Activated T-cell treated with anti-CD3 and anti-CD28 coated beads for 4 hours (primary cell): Measurements from ENCODE around the gene MYBPC2.
"Not testable (repeated sequence)": the region's sequence is repeated elsewhere in the genome, so short reads cannot be mapped to it uniquely, and the experiment has no call there.

Source experiments
- DNase-seq: peaks from one replicate; pipeline ENCODE4 v3.0.0-alpha.2; 2020

Gene MYBPC2

DNA sequence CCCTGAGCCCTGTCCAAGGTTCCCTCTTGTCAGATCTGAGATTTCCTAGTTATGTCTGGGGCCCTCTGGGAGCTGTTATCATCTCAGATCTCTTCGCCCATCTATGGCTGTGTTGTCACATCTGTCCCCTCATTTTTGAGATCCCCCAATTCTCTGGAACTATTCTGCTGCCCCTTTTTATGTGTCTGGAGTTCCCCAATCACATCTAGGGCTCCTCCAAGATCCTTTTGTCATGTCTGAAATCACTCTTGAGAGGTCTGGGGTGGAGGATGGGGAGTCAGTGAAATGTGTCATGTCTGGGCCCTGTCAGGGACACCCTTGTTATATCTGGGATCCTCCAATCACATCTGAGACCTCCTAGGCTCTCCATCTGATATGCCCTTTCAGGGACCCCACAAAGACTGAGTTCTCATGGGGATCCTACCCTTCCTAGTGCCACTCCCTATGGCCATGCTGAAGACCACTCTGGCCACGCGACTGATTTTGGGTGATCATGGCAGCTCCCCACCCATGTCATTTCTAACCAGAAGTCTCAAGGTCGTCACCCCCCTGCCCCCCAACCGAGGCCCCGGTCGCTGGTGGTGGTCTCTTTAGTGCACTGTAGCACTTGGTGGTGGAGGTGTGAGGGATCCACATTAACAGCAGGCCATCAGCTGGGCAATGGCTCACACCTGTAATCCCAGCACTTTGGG lies 3.8 kb upstream of the MYBPC2 start:
- no peak for DNase-seq

DNA sequence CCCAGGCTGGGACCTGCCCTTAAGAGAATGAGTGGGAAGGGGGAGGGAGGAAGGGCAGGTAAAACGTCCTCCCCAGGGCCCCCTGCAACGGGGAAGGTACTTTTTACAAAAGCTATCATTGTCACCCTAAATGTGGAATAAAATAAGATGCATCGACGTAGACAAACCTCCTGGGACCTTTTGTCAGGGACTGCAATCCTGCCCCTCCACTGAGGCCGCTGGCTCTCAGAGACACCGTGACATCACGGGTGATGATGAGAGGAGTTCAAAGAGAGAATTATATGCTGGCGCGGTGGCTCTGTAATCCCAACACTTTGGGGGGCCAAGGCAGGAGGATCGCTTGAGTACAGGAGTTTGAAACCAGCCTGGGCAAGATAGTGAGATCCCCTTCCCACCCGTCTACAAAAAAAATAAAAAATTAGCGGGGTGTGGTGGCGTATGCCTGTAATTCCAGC lies 1.8 kb upstream of the MYBPC2 start:
- no peak for DNase-seq

DNA sequence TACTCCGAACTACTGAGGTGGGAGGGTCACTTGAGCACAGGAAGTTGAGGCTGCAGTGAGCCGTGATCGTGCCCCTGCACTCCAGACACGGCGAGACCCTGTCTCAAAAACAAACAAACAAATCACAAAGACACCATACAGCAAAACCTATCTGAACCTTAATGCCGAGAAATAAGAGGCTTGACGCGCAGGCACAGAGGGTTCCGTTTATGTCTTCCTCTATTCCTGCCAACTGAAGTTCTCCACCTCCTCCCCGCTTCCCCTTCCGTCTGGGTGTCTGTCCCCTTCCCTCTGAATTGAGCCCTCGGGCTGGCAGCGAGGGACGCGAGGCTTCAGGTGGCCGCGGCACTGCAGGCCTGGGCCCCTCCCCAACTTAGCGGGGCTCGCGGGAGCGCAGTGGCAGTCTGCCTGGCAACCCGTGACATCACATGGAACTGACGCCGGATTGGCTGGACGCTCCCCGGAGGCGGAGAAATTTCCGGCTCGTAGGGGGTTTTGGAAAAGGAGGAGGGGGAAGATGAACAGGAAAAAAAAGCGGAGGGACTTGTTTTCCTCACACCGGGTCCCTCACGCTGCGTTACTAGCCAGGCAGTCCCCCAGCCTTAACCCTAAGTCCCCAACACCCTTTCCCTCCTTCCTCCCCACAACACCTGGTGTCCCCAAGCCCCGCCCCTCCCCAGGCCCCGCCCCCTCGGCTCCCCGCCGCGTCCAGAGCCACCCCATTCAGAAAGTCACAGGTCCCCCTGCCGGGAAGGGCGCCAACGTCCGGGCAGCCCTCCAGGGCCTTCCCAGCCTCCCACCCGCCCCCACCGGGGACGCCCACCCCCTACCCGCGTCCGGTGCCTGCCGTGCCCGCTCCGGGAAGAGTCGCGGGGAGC lies 1.1 kb upstream of the MYBPC2 start:
- peak; percentile 87 for DNase-seq

DNA sequence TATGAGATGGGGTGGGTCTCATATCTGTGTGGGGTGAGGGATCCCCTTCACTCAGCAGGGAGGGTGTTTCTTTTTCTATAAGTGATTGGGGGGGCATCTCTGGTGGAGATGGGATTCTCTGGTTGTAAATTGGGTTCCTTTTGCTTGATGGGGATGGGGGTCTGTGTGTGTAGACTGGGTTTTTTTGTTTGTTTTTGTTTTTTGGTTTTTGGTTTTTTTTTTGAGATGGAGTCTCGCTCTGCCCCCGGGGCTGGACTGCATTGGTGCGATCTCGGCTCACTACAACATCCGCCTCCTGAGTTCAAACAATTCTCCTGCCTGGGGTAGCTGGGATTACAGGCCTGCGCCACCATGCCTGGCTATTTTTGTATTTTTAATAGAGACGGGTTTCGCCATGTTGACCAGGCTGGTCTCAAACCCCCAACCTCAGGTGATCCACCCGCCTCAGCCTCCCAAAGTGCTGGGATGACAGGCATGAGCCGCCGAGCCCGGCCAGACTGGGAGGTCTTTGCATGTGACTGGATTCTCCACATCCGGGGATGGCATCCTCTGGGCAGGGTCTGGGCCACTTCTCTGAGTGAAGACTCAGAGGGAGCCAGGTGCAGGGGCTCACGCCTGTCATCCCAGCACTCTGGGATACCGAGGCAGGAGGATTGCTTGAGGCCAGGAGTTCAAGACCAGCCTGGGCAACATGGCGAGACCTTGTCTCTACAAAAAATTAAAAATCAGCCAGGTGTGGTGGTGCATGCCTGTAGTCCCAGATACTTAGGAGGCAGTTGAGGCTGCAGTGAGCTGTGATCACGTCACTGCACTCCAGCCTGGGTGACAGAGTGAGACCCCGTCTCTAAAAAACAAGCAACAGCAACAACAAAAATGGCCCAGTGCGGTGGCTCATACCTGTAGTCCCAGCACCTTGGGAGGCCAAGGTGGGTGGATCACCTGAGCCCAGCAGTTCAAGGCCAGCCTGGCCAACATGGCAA lies 799 bp downstream of the MYBPC2 start:
- DNase-seq: no peak

DNA sequence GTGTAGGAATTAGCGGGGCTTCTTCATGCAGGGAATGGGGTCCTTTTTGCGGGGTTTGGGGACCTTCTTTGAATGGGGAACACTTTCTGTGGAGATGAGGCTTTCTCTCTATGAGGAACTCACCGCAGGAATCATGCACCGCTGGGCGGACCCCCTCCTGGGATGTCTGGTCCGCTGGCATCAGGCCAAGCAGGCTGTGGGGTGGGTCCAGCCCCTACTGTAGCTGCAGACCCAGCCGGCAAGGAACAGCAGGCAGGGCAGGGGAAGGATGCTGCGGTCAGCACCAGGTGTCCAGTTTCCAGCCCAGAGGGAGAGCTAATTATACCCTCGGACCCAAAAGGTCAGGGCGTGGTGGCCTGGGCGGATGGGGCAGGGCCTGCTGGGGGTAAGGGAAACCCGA lies 1.8 kb downstream of the MYBPC2 start:
- no peak for DNase-seq

DNA sequence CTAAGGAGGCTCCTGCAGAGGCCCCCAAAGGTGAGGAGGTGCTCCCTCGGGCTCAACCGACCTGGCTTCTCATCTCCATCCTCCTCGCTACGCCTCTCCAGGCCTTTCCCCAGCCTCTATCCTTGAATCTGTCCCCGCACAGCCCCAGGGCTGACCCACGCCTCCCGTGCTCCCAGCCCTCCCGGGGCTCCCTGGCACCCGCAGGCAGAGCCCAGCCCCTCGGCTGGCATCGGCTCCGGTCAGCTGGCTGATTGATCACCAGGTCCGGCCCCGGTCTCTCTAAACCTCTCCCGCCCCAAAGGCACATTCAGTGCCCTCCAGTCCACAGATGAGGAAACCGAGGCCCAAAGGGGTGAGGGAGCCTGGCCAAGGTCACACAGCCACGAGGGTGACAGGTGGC lies 2.5 kb downstream of the MYBPC2 start:
- no peak for DNase-seq

DNA sequence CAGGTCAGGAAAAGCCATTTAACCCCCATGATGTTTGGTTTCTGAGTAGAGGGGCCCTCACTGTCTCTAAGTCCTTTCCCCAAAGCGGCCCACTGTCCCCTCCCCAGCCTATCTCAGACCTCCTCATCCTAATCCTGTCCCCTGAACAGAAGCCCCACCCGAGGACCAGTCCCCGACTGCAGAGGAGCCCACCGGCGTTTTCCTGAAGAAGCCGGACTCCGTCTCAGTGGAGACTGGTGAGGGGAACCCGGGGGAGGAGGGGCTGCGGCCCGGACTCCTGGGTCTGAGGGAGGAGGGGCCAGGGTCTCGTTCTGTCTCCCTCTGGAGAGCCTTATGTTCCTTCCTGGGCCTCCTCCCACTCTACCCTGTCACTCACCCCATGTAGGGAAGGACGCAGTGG lies 2.9 kb downstream of the MYBPC2 start:
- DNase-seq: no peak

DNA sequence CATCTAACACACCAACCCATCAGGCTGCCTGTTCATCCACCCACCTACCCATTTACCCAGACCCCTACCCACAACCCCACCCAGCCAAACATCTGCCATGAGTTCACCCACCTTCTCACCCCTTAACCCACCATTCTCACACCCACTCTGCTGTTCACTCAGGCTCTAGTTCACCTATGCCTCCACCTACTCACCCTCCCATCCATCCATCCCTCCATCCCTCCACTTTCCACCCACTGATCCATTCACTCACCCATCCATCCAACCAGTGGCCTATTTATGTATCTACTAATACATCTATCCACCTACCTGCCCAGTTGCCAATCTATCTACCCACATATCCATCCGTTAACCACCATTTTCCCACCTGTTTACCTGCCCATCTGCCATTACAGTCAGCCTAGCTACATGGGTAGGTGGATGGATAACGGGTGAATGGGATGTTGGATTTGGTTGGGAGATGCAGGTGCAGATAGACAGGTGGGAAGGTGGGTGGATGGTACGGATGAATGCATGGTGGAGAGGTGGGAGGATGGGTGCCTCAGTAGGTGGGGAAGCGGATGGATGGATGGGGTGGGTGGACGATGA lies 5.3 kb downstream of the MYBPC2 start:
- no peak for DNase-seq

DNA sequence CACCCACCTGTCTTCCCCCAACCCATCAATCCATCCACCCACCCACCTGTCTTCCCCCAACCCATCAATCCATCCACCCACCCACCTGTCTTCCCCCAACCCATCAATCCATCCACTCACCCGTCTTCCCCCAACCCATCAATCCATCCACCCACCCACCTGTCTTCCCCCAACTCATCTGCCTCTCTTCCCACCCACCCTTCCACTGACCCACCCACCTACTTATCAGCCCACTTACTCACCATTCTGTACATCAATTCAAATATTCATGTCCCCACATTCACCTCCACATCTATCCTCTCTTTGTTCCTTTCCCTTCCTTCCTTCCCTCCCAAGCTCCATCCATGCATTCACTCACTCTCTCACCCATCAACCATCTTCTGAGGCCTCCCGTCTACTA lies 6.4 kb downstream of the MYBPC2 start:
- DNase-seq: not testable (repeated sequence)

DNA sequence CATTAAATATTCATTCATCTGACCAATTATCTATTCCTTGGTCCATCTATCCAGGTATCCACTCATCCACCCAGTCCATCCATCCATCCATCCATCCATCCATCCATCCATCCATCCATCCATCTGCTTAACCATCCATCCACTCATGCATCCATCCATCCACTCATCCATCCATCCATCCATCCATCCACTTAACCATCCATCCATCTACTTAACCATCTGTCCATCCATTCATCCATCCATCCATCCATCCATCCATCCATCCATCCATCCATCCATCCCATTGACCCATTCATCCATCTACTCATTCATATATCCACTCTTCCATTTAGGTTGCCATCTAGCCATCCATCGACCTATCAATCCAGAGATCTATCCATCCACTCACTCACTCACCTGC lies 11.4 kb downstream of the MYBPC2 start:
- no peak for DNase-seq

DNA sequence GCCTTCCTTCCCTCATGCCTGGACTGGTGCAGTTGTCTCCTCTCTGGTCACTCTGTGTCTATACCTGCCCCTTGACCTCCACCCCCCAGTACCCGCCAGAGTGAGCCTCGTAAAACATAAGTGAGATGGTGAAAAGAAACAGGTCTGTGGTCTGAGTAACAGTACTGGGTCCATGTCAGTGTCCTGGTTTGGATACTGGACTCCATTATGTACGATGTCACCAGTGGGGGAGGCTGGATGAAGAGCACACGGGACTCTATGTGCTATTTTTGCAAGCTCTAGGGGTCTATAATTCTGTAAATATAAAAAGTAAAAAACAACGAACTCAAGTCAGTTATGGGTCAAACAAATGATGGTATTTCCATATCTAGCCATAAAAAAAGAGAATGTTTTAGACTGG lies 14.4 kb downstream of the MYBPC2 start:
- no peak for DNase-seq

DNA sequence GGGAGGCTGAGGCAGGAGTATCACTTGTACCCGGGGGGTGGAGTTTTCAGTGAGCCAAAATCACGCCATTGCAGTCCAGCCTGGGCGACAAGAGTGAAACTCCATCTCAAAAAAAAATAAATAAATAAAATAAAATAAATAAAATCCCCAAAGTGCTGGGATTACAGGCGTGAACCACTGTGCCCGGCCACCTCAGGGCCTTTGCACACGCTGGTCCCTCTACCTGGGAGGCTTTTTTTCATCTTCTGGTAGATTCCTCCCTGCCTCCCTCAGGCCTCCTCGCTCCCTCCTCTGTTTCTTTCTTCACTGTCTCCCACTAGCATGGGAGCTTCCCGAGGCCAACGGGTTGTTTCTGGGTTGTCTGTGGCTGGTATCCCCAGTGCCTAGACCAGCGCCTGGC lies 15.1 kb downstream of the MYBPC2 start:
- no peak for DNase-seq

DNA sequence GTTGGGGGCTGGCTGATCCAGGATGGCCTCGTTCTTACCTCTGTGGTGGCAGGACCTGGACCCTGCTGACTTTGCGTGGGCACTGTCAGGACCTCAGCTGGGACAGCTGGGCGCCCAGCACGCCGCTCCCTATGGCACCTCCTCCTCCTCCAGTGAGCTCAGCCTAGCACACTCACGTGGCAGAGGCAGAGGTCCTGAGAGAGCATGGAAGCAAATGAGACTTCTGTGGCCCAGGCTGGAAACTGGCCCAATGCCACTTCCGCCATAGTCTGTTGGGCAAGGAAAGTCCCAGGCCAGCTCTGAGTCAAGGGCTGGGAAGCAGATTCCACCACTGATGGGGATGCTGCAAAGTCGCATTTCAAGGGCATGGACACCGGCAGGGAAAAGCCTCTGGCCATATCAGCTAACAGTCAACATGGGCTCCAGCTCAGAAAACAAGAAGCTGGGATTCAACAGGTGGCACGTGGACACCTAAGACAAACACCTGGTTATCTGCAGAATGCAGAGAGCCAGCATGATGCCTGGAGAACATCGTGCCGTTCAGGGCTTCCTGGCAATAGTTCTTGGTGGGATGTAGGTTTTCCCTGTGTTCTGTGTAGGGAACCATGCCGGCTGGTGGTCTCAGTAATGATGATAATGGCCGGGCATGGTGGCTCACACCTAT lies 16.7 kb downstream of the MYBPC2 start:
- no peak for DNase-seq

DNA sequence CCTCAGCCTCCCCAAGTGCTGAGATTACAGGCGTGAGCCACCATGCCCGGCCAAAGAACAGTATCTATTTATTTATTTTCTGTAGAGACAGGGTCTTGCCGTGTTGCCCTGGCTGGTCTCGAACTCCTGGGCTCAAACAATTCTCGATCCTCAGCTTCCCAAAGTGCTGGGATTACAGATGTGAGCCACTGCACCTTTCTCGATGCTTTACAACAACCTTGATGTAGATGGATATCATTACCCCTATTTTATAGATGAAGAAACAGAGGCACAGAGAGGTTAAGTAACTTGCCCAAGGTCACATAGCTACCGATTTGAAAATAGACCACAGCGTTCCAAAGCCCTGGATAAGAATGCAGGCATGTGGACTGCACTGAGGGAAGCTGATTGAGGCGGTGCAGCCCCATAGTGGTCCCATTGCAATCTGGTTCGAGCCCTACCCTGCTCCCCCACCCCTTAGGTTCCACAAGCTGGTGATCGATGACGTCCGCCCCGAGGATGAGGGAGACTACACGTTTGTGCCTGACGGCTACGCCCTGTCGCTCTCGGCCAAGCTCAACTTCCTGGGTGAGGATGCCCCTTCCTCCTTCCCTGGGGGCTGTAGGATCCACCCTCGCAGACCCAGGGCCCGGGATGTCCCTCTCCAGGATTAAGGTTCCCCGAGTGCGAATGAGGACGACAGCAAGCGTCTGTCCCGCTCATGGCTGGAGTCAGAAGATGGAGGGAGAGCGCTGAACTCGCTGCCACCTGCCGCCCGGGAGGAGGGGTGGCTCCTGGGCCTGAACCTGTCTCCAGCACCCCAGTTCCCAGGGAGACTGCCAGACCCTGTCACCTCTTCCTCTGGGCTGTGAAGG lies 17.9 kb downstream of the MYBPC2 start:
- no peak for DNase-seq

DNA sequence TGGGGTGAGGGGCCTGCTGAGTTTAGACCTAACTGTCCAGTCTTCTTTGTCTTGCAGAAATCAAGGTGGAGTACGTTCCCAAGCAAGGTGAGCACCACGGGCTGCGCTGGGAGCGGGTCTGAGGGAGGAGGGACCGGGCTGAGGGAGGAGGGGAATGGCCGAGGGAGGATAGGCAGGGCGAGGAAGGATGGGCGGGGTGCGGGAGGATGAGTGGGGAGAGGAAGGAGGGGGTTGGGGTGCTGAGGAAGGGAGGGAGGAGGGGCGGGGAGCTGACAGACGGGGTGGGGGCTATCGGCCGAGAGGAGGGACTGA lies 18.5 kb downstream of the MYBPC2 start:
- DNase-seq: no peak

DNA sequence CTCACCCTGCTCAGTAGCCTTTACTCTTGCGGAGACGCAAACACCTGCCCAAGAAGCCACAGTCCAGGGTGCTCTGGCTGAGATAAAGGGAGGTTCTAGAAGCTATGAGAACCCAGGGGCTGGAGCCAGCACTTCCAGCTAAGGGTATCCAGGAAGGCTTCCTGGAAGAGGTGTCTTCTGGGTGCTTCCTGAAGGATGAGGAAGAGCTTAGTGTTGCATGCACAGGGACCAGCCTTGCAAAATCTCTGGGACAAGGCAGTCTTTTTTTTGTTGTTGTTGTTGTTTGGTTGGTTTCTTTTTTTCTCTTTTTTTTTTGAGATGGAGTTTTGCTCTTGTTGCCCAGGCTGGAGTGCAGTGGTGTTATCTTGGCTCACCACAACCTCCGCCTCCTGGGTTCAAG lies 20.6 kb downstream of the MYBPC2 start:
- no peak for DNase-seq

DNA sequence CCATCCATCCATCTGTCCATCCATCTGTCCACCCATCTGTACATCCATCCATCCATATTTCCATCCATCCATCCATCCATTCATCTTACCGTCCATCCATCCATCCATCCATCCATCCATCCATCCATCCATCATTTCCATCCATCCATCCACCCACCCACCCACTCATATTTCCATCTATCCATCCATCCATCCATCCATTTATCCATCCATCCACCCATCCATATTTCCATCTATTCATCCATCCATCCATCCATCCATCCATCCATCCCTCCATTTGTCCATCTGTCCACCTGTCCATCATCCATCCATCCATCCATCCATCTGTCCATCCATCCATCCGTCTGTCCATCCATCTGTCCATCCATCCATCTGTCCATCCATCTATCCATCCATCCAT lies 23.3 kb downstream of the MYBPC2 start:
- no peak for DNase-seq

DNA sequence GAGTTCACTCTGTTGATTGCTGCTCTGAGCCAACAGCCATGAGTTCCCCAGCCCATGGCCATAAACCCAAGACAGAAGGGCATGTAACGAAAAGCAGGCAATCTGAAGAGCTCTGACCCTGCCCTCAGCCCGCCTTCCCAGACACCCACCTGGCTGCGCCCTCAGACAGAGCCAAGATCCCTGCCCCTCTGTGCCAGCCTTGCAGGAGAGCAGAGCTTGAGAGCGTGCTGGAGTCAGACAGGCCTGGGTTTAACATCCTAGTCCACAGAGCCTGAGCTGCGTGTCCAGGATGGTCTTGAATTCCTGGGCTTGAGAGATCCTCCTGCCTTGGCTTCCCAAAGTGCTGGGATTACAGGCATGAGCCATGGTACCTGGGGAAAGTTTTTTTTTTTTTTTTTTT lies 24.6 kb downstream of the MYBPC2 start:
- no peak for DNase-seq

DNA sequence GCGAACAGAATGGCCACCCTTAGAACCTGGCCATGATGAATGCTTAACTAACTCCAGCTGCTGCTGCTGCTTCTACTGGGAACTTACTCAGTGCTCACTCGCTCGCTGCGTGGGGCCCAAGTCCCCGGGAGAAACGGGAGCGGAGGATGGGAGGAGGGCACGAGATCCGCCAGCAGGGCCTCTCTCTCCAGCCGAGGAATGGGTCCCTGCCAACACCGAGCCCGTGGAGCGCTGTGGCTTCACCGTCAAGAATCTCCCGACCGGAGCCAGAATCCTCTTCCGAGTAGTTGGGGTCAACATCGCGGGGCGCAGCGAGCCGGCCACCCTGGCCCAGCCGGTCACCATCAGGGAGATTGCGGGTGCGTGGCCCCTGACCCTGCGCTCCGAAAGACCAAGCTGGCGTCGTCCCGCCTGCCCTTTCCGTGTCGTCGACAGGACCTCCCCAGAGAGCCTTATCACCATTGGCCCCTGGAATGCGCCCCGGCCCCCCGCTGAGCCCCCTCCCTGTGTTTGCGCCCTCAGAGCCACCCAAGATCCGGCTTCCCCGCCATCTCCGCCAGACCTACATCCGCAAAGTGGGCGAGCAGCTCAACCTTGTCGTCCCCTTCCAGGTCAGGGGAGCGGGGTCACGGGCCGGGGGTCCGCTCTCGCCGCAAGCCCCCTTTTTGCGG lies 25.8 kb downstream of the MYBPC2 start:
- DNase-seq: no peak

DNA sequence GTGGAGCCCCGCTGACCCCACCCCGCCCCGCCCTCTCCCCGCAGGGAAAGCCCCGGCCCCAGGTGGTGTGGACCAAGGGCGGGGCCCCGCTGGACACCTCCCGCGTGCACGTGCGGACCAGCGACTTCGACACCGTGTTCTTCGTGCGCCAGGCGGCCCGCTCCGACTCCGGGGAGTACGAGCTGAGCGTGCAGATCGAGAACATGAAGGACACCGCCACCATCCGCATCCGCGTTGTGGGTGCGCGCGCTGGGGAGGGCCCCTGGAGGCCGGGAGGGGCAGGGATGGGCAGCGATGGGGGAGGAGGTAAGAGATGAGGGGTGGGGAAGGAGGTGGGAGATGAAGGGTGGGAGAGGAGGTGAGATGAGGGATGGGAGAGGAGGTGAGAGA lies 26.4 kb downstream of the MYBPC2 start:
- no peak for DNase-seq

DNA sequence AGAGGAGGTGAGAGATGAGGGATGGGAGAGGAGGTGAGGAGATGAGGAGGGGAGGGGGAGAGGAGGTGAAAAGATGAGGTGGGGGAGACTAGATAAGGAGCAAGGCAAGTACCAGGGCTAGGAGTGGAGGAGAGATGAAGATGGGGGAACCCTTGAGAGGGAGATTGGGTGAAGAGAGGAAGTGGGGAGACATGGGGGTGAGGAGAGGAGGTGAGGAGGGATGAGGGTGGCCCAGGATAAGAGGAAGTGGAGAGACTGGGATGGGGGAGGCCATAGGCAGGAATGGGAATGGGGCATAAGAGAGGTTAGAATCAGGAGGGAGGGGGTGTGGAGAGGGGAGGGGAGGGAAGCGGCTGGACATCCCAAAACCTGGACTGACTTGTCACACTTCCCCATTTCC lies 26.9 kb downstream of the MYBPC2 start:
- DNase-seq: no peak
